Activated CD8-positive, alpha-beta memory T cell treated with anti-CD3 and anti-CD28 coated beads for 48 hours (primary cell): ENCODE data around the gene CCNQ.
A peak's percentile ranks its signal among the peaks of the same experiment; 100 is the strongest.
"Not testable (repeated sequence)": the region's sequence is repeated elsewhere in the genome, so short reads cannot be mapped to it uniquely, and the experiment has no call there.

Source experiments
- DNase-seq, 3 experiments: peaks; one replicate each; pipeline ENCODE4 v3.0.0-alpha.2; 2020; ENCODE audit warnings: low read depth in 2 of 3, low spot score in 2 of 3

The CCNQ gene

GRCh38 chrX:153623310-153624029, 24.5 kb upstream of the CCNQ start:
- DNase-seq = no peak

- DNase-seq = no peak
Measured at GRCh38 chrX:153622661-153623309, 23.8 kb upstream of the CCNQ start.

- DNase-seq = no peak
Measured at GRCh38 chrX:153621949-153622598, 23.1 kb upstream of the CCNQ start.

GRCh38 chrX:153620576-153620975, 21.6 kb upstream of the CCNQ start:
- DNase-seq = no peak

GRCh38 chrX:153614818-153615217, 15.9 kb upstream of the CCNQ start:
- no peak for DNase-seq

- no peak for DNase-seq
Measured at GRCh38 chrX:153612413-153612812, 13.5 kb upstream of the CCNQ start.

- DNase-seq = no peak
Measured at GRCh38 chrX:153611298-153612095, 12.6 kb upstream of the CCNQ start.

GRCh38 chrX:153610836-153611213, 11.9 kb upstream of the CCNQ start:
- DNase-seq = no peak

GRCh38 chrX:153609917-153610835, 11.2 kb upstream of the CCNQ start:
- DNase-seq = peak in 2 of 3 experiments; percentile 42 to 55

- DNase-seq = no peak
Measured at GRCh38 chrX:153608806-153609205, 9.9 kb upstream of the CCNQ start.

- DNase-seq = no peak
Measured at GRCh38 chrX:153608376-153608775, 9.4 kb upstream of the CCNQ start.

- DNase-seq = no peak
Measured at GRCh38 chrX:153606503-153606902, 7.6 kb upstream of the CCNQ start.

GRCh38 chrX:153604666-153605380, 5.9 kb upstream of the CCNQ start:
- DNase-seq = not testable (repeated sequence)

- DNase-seq = no peak
Measured at GRCh38 chrX:153603131-153603656, 4.3 kb upstream of the CCNQ start.

GRCh38 chrX:153602601-153603000, 3.7 kb upstream of the CCNQ start:
- no peak for DNase-seq

- DNase-seq = no peak
Measured at GRCh38 chrX:153601511-153602110, 2.7 kb upstream of the CCNQ start.

GRCh38 chrX:153600921-153601320, 2.0 kb upstream of the CCNQ start:
- DNase-seq = no peak

GRCh38 chrX:153600032-153600373, 1.1 kb upstream of the CCNQ start:
- no peak for DNase-seq
